MCF 10A (cell line): Measurements from ENCODE around the gene FBN1. TPM values are rescaled to one million over a fixed set of nuclear protein-coding genes. Genes with fewer than 3 reads are reported as not detected.

Source experiments
- BruUV-seq: library from RNA; stranded (reverse); fragments of 400-500 nt; replicated peaks from 2 replicates; lab custom pipeline; 2021; lab: Mats Ljungman, UMichigan
- CTCF ChIA-PET: fragments of 300-600 bp; sonication (Branson Sonifier 250); formaldehyde crosslinking; extraction: SDS; loops from one replicate; lab custom pipeline; 2021; ENCODE audit warnings: antibody characterized with exemption, inconsistent platforms; lab: Yijun Ruan, JAX
- POLR2A ChIA-PET: fragments of 300-600, 350-650 bp; sonication (Branson Sonifier 250); formaldehyde crosslinking; extraction: SDS; loops from one replicate; lab custom pipeline; 2020; ENCODE audit warnings: antibody characterized with exemption, inconsistent platforms; lab: Yijun Ruan, JAX
- DNase-seq: peaks from one replicate; pipeline ENCODE4 v3.0.0-alpha.2; 2018; ENCODE audit not compliant: unreplicated experiment
- H3K27ac Mint-ChIP-seq: one replicate; pipeline ENCODE4 v1.8.0; 2022; ENCODE audit warnings: mild to moderate bottlenecking, low read depth, mixed read lengths; ENCODE audit not compliant: unreplicated experiment
- H3K27me3 Mint-ChIP-seq: one replicate; pipeline ENCODE4 v1.8.0; 2022; ENCODE audit warnings: mixed read lengths; ENCODE audit not compliant: insufficient read depth, unreplicated experiment
- H3K36me3 Mint-ChIP-seq: one replicate; pipeline ENCODE4 v1.8.0; 2022; ENCODE audit warnings: mild to moderate bottlenecking, moderate library complexity, mixed read lengths; ENCODE audit not compliant: insufficient read depth, unreplicated experiment
- H3K4me1 Mint-ChIP-seq: one replicate; pipeline ENCODE4 v1.8.0; 2022; ENCODE audit warnings: mixed read lengths; ENCODE audit not compliant: insufficient read depth, unreplicated experiment
- H3K4me3 Mint-ChIP-seq: one replicate; pipeline ENCODE4 v1.8.0; 2022; ENCODE audit warnings: mild to moderate bottlenecking, moderate library complexity, mixed read lengths; ENCODE audit not compliant: unreplicated experiment
- H3K9me3 Mint-ChIP-seq: one replicate; pipeline ENCODE4 v1.8.0; 2022; ENCODE audit warnings: mixed read lengths; ENCODE audit not compliant: unreplicated experiment
- intact Hi-C: fragments of 100-400 bp; cut with micrococcal nuclease; formaldehyde crosslinking; loops from 2 replicates; pipeline ENCODE4 v1.14.1; 2022
- total RNA-seq: library from RNA; stranded (reverse); gene quantifications from 2 replicates; pipeline ENCODE4 v1.2.3, GENCODE V29; 2022
- TF ChIP-seq, protein P1 (sequence below): fragments of 200-600 bp; IDR thresholded peaks from one replicate; pipeline ENCODE4 v1.8.0; 2022; ENCODE audit warnings: antibody characterized with exemption, mild to moderate bottlenecking; ENCODE audit not compliant: unreplicated experiment

FBN1 gene
- total RNA-seq, 1 experiment from 2014 or later = 14.3 TPM

GRCh38 chr15:48646331-48646730 lies 822 bp upstream of the FBN1 start:
- intact Hi-C loops = loop anchor here (5.0 to 10.0 kb wide), 2 partner anchors 211 to 318 kb away; partner anchors contain the start of gene SHC4
- DNase-seq = no peak
- CTCF ChIA-PET = interaction anchor here (0.7 to 1.2 kb wide), 3 partner anchors 19 to 287 kb away, joined by 3 to 4 read pairs (median 3); no protein-coding TSS in a partner anchor
- Mint-ChIP-seq H3K27ac (no peak overlapping the region), H3K4me3 (peak overlapping the region; percentile 79), H3K36me3 (no peaks in the 10 kb centered on the region), H3K9me3 (no peaks in the 10 kb centered on the region), H3K4me1 (peaks cover 16% of the 10 kb centered on the region), H3K27me3 (no peaks in the 10 kb centered on the region)
- POLR2A ChIA-PET = interaction anchor here (0.6 kb wide), 1 partner anchor 272 kb away, joined by 3 read pairs; no protein-coding TSS in a partner anchor
- TF ChIP-seq, protein P1, sequence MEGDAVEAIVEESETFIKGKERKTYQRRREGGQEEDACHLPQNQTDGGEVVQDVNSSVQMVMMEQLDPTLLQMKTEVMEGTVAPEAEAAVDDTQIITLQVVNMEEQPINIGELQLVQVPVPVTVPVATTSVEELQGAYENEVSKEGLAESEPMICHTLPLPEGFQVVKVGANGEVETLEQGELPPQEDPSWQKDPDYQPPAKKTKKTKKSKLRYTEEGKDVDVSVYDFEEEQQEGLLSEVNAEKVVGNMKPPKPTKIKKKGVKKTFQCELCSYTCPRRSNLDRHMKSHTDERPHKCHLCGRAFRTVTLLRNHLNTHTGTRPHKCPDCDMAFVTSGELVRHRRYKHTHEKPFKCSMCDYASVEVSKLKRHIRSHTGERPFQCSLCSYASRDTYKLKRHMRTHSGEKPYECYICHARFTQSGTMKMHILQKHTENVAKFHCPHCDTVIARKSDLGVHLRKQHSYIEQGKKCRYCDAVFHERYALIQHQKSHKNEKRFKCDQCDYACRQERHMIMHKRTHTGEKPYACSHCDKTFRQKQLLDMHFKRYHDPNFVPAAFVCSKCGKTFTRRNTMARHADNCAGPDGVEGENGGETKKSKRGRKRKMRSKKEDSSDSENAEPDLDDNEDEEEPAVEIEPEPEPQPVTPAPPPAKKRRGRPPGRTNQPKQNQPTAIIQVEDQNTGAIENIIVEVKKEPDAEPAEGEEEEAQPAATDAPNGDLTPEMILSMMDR = no peak
- BruUV-seq = no TSS peak

- TF ChIP-seq, protein P1 = no peak
- peak overlapping the region; percentile 79 for H3K4me3 Mint-ChIP-seq
- BruUV-seq = no TSS peak
- peaks cover 20% of the 10 kb centered on the region for H3K4me1 Mint-ChIP-seq
- intact Hi-C loops = loop anchor here (1.0 to 10.0 kb wide), 4 partner anchors 79 to 320 kb away; partner anchors contain the start of gene SHC4
- H3K27ac Mint-ChIP-seq = no peak overlapping the region
- CTCF ChIA-PET = interaction anchor here (0.6 to 1.4 kb wide), 10 partner anchors 154 to 296 kb away, joined by 3 to 12 read pairs (median 3); no protein-coding TSS in a partner anchor
- no peaks in the 10 kb centered on the region for H3K36me3 Mint-ChIP-seq
- no peaks in the 10 kb centered on the region for H3K9me3 Mint-ChIP-seq
- POLR2A ChIA-PET = interaction anchor here (0.6 to 1.4 kb wide), 8 partner anchors 17 to 166 kb away, joined by 3 to 4 read pairs (median 3); partner anchors contain the start of gene CEP152
- peak; percentile 50 for DNase-seq
- no peaks in the 10 kb centered on the region for H3K27me3 Mint-ChIP-seq
Measured at GRCh38 chr15:48644827-48645557, 517 bp downstream of the FBN1 start.

DNA sequence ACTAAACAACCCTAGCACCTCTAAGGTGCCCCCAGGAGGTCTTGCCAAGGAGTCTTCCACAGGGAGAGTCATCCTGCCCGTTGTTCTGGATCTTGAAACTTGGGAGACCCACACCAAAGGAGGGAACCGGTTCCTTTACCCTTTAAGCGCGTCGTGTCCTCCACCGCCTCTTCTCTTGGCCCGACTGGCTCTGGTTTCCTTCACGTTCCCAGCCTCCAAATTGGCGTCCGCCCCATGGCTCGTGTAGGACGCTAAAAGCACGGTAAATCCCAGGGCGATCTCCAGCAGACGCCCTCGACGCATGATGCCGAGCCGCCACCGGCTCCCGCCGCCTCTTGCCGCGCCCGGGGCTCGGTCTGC lies 1.1 kb downstream of the FBN1 start:
- intact Hi-C loops = loop anchor here (10.0 kb wide), 1 partner anchor 320 kb away; the partner anchor contains the start of gene SHC4
- Mint-ChIP-seq H3K36me3 (no peaks in the 10 kb centered on the region), H3K4me1 (peaks cover 20% of the 10 kb centered on the region), H3K27ac (no peak overlapping the region), H3K4me3 (peak overlapping the region; percentile 79), H3K27me3 (no peaks in the 10 kb centered on the region), H3K9me3 (no peaks in the 10 kb centered on the region)
- CTCF ChIA-PET = interaction anchor here (0.6 to 1.4 kb wide), 8 partner anchors 154 to 297 kb away, joined by 3 to 12 read pairs (median 3); no protein-coding TSS in a partner anchor
- TF ChIP-seq, protein P1 = no peak
- POLR2A ChIA-PET = interaction anchor here (0.9 to 1.4 kb wide), 5 partner anchors 17 to 167 kb away, joined by 3 to 4 read pairs (median 4); partner anchors contain the start of gene CEP152
- DNase-seq = peak; percentile 28
- no TSS peak for BruUV-seq
